ENCODE results near the gene SPEG. TPM values are rescaled to one million over a fixed set of nuclear protein-coding genes. Genes with fewer than 3 reads are reported as not detected.
A peak's percentile ranks its signal among the peaks of the same experiment; 100 is the strongest.

The SPEG gene
- total RNA-seq, 2 experiments from 2014 or later, result 0.46 TPM; not detected in 1

- CTCF ChIA-PET (ENCODE audit: unreplicated experiment), result no interaction called here
- Histone ChIP-seq H3K27ac (ENCODE audit: low read depth, low read length, poor library complexity, severe bottlenecking) (no peak overlapping the region), H4K20me1 (ENCODE audit: insufficient read depth, low read length) (no peaks in the 10 kb centered on the region), H3K79me2 (ENCODE audit: insufficient read depth, low read depth, low read length) (no peaks in the 10 kb centered on the region), H3K4me2 (ENCODE audit: low read length) (no peak overlapping the region), H3K4me3 (ENCODE audit: low read depth, low read length, poor library complexity, severe bottlenecking) (no peak overlapping the region), H3K9me2 (ENCODE audit: insufficient read depth, low read length) (no peaks in the 10 kb centered on the region), H2AFZ (ENCODE audit: low read length) (no peak overlapping the region), H3K9me3 (ENCODE audit: low read length) (no peaks in the 10 kb centered on the region), H3K4me1 (ENCODE audit: insufficient read depth, low read length, poor library complexity, severe bottlenecking) (peaks cover 9% of the 10 kb centered on the region), H3K36me3 (ENCODE audit: insufficient read depth, low read length) (no peaks in the 10 kb centered on the region)
- intact Hi-C loops (cut with micrococcal nuclease; ENCODE audit: unreplicated experiment), result loop anchor here (1.0 to 2.0 kb wide), 2 partner anchors 29 to 71 kb away; no protein-coding TSS in a partner anchor
- no peak for TF ChIP-seq EZH2phosphoT487 (IDR thresholded peaks at IDR 0.05; ENCODE audit: borderline replicate concordance, low read depth, low read length)
- peak; percentile 84 for TF ChIP-seq CTCF (conservative IDR thresholded peaks at IDR 0.05; ENCODE audit: low read length)
- POLR2A ChIA-PET, result interaction anchor here (1.0 kb wide), 1 partner anchor 39 kb away, joined by 3 read pairs; the partner anchor contains the start of gene GMPPA
- no TSS peak for BruUV-seq (replicated peaks)
- DNase-seq (ENCODE audit: low spot score), result peak; percentile 55
Measured at GRCh38 chr2:219459460-219460311, 25.0 kb downstream of the SPEG start.

GRCh38 chr2:219460424-219460926 lies 25.8 kb downstream of the SPEG start:
- Histone ChIP-seq H3K9me3 (ENCODE audit: low read length) (no peaks in the 10 kb centered on the region), H2AFZ (ENCODE audit: low read length) (no peak overlapping the region), H4K20me1 (ENCODE audit: insufficient read depth, low read length) (no peaks in the 10 kb centered on the region), H3K36me3 (ENCODE audit: insufficient read depth, low read length) (no peaks in the 10 kb centered on the region), H3K27ac (ENCODE audit: low read depth, low read length, poor library complexity, severe bottlenecking) (no peak overlapping the region), H3K9me2 (ENCODE audit: insufficient read depth, low read length) (no peaks in the 10 kb centered on the region), H3K4me2 (ENCODE audit: low read length) (no peak overlapping the region), H3K79me2 (ENCODE audit: insufficient read depth, low read depth, low read length) (no peaks in the 10 kb centered on the region), H3K4me1 (ENCODE audit: insufficient read depth, low read length, poor library complexity, severe bottlenecking) (peaks cover 8% of the 10 kb centered on the region), H3K4me3 (ENCODE audit: low read depth, low read length, poor library complexity, severe bottlenecking) (no peak overlapping the region)
- intact Hi-C loops (cut with micrococcal nuclease; ENCODE audit: unreplicated experiment), result no loop called here
- POLR2A ChIA-PET, result interaction anchor here (0.6 kb wide), 1 partner anchor 852 kb away, joined by 3 read pairs; no protein-coding TSS in a partner anchor
- CTCF ChIA-PET (ENCODE audit: unreplicated experiment), result interaction anchor here (1.2 kb wide), 1 partner anchor 16 kb away, joined by 9 read pairs; no protein-coding TSS in a partner anchor
- BruUV-seq (replicated peaks), result no TSS peak
- no peak for TF ChIP-seq EZH2phosphoT487 (IDR thresholded peaks at IDR 0.05; ENCODE audit: borderline replicate concordance, low read depth, low read length)
- no peak for TF ChIP-seq CTCF (conservative IDR thresholded peaks at IDR 0.05; ENCODE audit: low read length)
- no peak for DNase-seq (ENCODE audit: low spot score)
